GM10266 (cell line): Measurements from ENCODE around the gene CCDC197.

Experiments
- DNase-seq: peaks from one replicate; pipeline ENCODE4 v3.0.0; 2012; ENCODE audit errors: extremely low spot score
- CTCF ChIP-seq: IDR thresholded peaks from 2 replicates; pipeline ENCODE4 v1.5.1; 2012; ENCODE audit warnings: mild to moderate bottlenecking, low read depth; ENCODE audit not compliant: control insufficient read depth, insufficient read depth; ENCODE audit errors: missing control alignments

CCDC197 gene

GRCh38 chr14:94031883-94032279, 34.8 kb downstream of the CCDC197 start:
- no peak for DNase-seq
- TF ChIP-seq CTCF: no peak

GRCh38 chr14:94034886-94035285, 37.8 kb downstream of the CCDC197 start:
- DNase-seq: no peak
- TF ChIP-seq CTCF: no peak

- peak; percentile 79 for DNase-seq
- peak; percentile 80 for TF ChIP-seq CTCF
Measured at GRCh38 chr14:94036313-94037167, 39.4 kb downstream of the CCDC197 start.

- TF ChIP-seq CTCF: no peak
- no peak for DNase-seq
Measured at GRCh38 chr14:94037954-94038353, 40.9 kb downstream of the CCDC197 start.

- no peak for DNase-seq
- no peak for TF ChIP-seq CTCF
Measured at GRCh38 chr14:94038510-94038909, 41.4 kb downstream of the CCDC197 start.

- DNase-seq: no peak
- no peak for TF ChIP-seq CTCF
Measured at GRCh38 chr14:94038921-94039629, 42.0 kb downstream of the CCDC197 start.

GRCh38 chr14:94040247-94040646, 43.1 kb downstream of the CCDC197 start:
- no peak for TF ChIP-seq CTCF
- DNase-seq: no peak
